Activated CD8-positive, alpha-beta memory T cell treated with anti-CD3 and anti-CD28 coated beads for 36 hours (primary cell): ENCODE data around the gene BTNL8. TPM values are rescaled to one million over a fixed set of nuclear protein-coding genes. Genes with fewer than 3 reads are reported as not detected.

ENCODE experiments used
- total RNA-seq, 2 experiments: library from RNA; stranded (reverse); gene quantifications; one replicate each; pipeline ENCODE4 v1.2.3, GENCODE V29; 2021

Gene BTNL8
- total RNA-seq, 2 experiments from 2014 or later, result not detected

Other genes with a start within 250 kb of the BTNL8 start
- 1 to 10 TPM; 4.2 to 4.4 TPM for gene FLT4, start 249.6 kb upstream of the BTNL8 start, total RNA-seq
- gene OR2Y1, start 159.1 kb upstream of the BTNL8 start, total RNA-seq, result not detected
- 100 to 1,000 TPM; 122 to 128 TPM for gene MGAT1, start 96.4 kb upstream of the BTNL8 start, total RNA-seq
- gene ZFP62, start 37.9 kb upstream of the BTNL8 start, total RNA-seq, result 10 to 100 TPM; 26.7 to 27.3 TPM
- gene BTNL3, start 89.7 kb downstream of the BTNL8 start, total RNA-seq, result not detected
- not detected for gene BTNL9, start 141.1 kb downstream of the BTNL8 start, total RNA-seq
- gene OR2V1, start 232.0 kb downstream of the BTNL8 start, total RNA-seq, result not detected
- gene OR2V2, start 248.4 kb downstream of the BTNL8 start, total RNA-seq, result not detected